ENCODE measurements around the gene DHRS12. TPM values are rescaled to one million over a fixed set of nuclear protein-coding genes. Genes with fewer than 3 reads are reported as not detected.

DHRS12 gene
- total RNA-seq, 4 donors from 2014 or later = 8.1 to 21.7 (median 12.5) TPM

- TF ChIP-seq POLR2A (IDR thresholded peaks at IDR 0.05) (no peak), CTCF (IDR thresholded peaks at IDR 0.05) (peak in 2 of 6 experiments; percentile 24 to 29)
- Histone ChIP-seq H3K27ac (no peak overlapping the region), H3K27me3 (no peaks in the 10 kb centered on the region), H3K4me1 (peaks cover 0 to 19% (median 0%) of the 10 kb centered on the region in 4 donors), H3K4me3 (no peak overlapping the region), H3K9me3 (no peaks in the 10 kb centered on the region), H3K36me3 (no peaks in the 10 kb centered on the region)
- no peak for DNase-seq
Observed at GRCh38 chr13:51781246-51782022, 22.5 kb downstream of the DHRS12 start.

GRCh38 chr13:51780099-51780498, 23.9 kb downstream of the DHRS12 start:
- Histone ChIP-seq H3K27me3 (no peaks in the 10 kb centered on the region), H3K27ac (no peak overlapping the region)
- no peak for TF ChIP-seq POLR2A (IDR thresholded peaks at IDR 0.05)
- no peak for TF ChIP-seq CTCF (IDR thresholded peaks at IDR 0.05)

GRCh38 chr13:51778392-51778791, 25.6 kb downstream of the DHRS12 start:
- Histone ChIP-seq H3K27ac (no peak overlapping the region), H3K4me3 (no peak overlapping the region)

More at GRCh38 chr13:51780099-51780498, 23.9 kb downstream of the DHRS12 start:
- Histone ChIP-seq H3K9me3 (no peaks in the 10 kb centered on the region), H3K4me1 (peaks cover 0 to 10% (median 0%) of the 10 kb centered on the region in 4 donors), H3K4me3 (no peak overlapping the region), H3K36me3 (no peaks in the 10 kb centered on the region)
- no peak for DNase-seq

GRCh38 chr13:51777921-51778320, 26.0 kb downstream of the DHRS12 start:
- TF ChIP-seq POLR2A (IDR thresholded peaks at IDR 0.05) (no peak), CTCF (IDR thresholded peaks at IDR 0.05) (no peak)
- peaks cover 0 to 9% (median 0%) of the 10 kb centered on the region in 4 donors for H3K4me1 ChIP-seq
- peaks cover 0 to 4% (median 0%) of the 10 kb centered on the region in 3 donors for H3K36me3 ChIP-seq
- H3K9me3 ChIP-seq = no peaks in the 10 kb centered on the region
- no peak overlapping the region for H3K27ac ChIP-seq
- H3K27me3 ChIP-seq = no peaks in the 10 kb centered on the region
- no peak for DNase-seq
- no peak overlapping the region for H3K4me3 ChIP-seq

More at GRCh38 chr13:51778392-51778791, 25.6 kb downstream of the DHRS12 start:
- no peaks in the 10 kb centered on the region for H3K9me3 ChIP-seq
- H3K4me1 ChIP-seq = peaks cover 0 to 10% (median 0%) of the 10 kb centered on the region in 4 donors
- no peaks in the 10 kb centered on the region for H3K27me3 ChIP-seq
- H3K36me3 ChIP-seq = peaks cover 0 to 2% (median 0%) of the 10 kb centered on the region in 3 donors
- no peak for DNase-seq
- no peak for TF ChIP-seq CTCF (IDR thresholded peaks at IDR 0.05)
- no peak for TF ChIP-seq POLR2A (IDR thresholded peaks at IDR 0.05)

GRCh38 chr13:51776179-51776578, 27.8 kb downstream of the DHRS12 start:
- Histone ChIP-seq H3K27ac (no peak overlapping the region), H3K4me1 (no peaks in the 10 kb centered on the region)

More at GRCh38 chr13:51776179-51776578, 27.8 kb downstream of the DHRS12 start:
- Histone ChIP-seq H3K4me3 (no peak overlapping the region), H3K27me3 (no peaks in the 10 kb centered on the region), H3K36me3 (peaks cover 0 to 4% (median 0%) of the 10 kb centered on the region in 3 donors), H3K9me3 (no peaks in the 10 kb centered on the region)
- DNase-seq = no peak
- no peak for TF ChIP-seq CTCF (IDR thresholded peaks at IDR 0.05)
- TF ChIP-seq POLR2A (IDR thresholded peaks at IDR 0.05) = no peak

Measured in Peyer's patch (tissue), 4 donors.